ENCODE measurements around the gene HVCN1. TPM values are rescaled to one million over a fixed set of nuclear protein-coding genes. Genes with fewer than 3 reads are reported as not detected.

Gene HVCN1
- total and polyA plus RNA-seq, 10 donors: 46.9 to 114 (median 69.0) TPM

GRCh38 chr12:110721570-110721969, 32.7 kb upstream of the HVCN1 start:
- no peak for TF ChIP-seq POLR2AphosphoS5 (IDR thresholded peaks at IDR 0.05)
- TF ChIP-seq POLR2A (IDR thresholded peaks at IDR 0.05): no peak
- no peak for TF ChIP-seq CTCF (IDR thresholded peaks at IDR 0.05 in 8 of 11, conservative IDR thresholded peaks at IDR 0.05 in 3 of 11)
- no peak overlapping the region for H3K27ac ChIP-seq
- peaks cover 0 to 47% (median 10%) of the 10 kb centered on the region in 6 donors for H3K4me1 ChIP-seq
- no peaks in the 10 kb centered on the region for H3K27me3 ChIP-seq (replicated peaks in 1 of 7)
- intact Hi-C loops (cut with DNase I; ENCODE audit: low total_unique reads): no loop called here
- peaks cover 2 to 100% (median 85%) of the 10 kb centered on the region in 6 donors for H3K36me3 ChIP-seq
- H3K4me3 ChIP-seq: no peak overlapping the region
- DNase-seq: no peak
- no peaks in the 10 kb centered on the region for H3K9me3 ChIP-seq

- no peak for TF ChIP-seq POLR2AphosphoS5 (IDR thresholded peaks at IDR 0.05)
- no peak for TF ChIP-seq POLR2A (IDR thresholded peaks at IDR 0.05)
- no peak for TF ChIP-seq CTCF (IDR thresholded peaks at IDR 0.05 in 8 of 11, conservative IDR thresholded peaks at IDR 0.05 in 3 of 11)
- intact Hi-C loops (cut with DNase I; ENCODE audit: low total_unique reads): no loop called here
These were observed 31.6 kb upstream of the HVCN1 start for GRCh38 chr12:110720516-110720915.

GRCh38 chr12:110718222-110718908, 29.4 kb upstream of the HVCN1 start:
- intact Hi-C loops (cut with DNase I; ENCODE audit: low total_unique reads): no loop called here

More at GRCh38 chr12:110720516-110720915, 31.6 kb upstream of the HVCN1 start:
- H3K4me3 ChIP-seq: no peak overlapping the region
- H3K9me3 ChIP-seq: no peaks in the 10 kb centered on the region
- H3K4me1 ChIP-seq: peaks cover 0 to 37% (median 1%) of the 10 kb centered on the region in 6 donors
- H3K27ac ChIP-seq: no peak overlapping the region
- peaks cover 2 to 99% (median 78%) of the 10 kb centered on the region in 6 donors for H3K36me3 ChIP-seq
- H3K27me3 ChIP-seq (replicated peaks in 1 of 7): no peaks in the 10 kb centered on the region
- no peak for DNase-seq

More at GRCh38 chr12:110718222-110718908, 29.4 kb upstream of the HVCN1 start:
- WGBS, 5 donors: 77 to 85% (median 83%) methylated on average over 7 of the region's 7 CpGs
- TF ChIP-seq POLR2AphosphoS5 (IDR thresholded peaks at IDR 0.05) (peak in 1 of 3 donors; percentile 32), CTCF (IDR thresholded peaks at IDR 0.05 in 8 of 11, conservative IDR thresholded peaks at IDR 0.05 in 3 of 11) (no peak), POLR2A (IDR thresholded peaks at IDR 0.05) (no peak)
- H3K4me3 ChIP-seq: no peak overlapping the region
- H3K27me3 ChIP-seq (replicated peaks in 1 of 7): no peaks in the 10 kb centered on the region
- no peaks in the 10 kb centered on the region for H3K9me3 ChIP-seq
- peaks cover under 1 to 77% (median 57%) of the 10 kb centered on the region in 6 donors for H3K36me3 ChIP-seq
- H3K4me1 ChIP-seq: peaks cover 0 to 27% (median 0%) of the 10 kb centered on the region in 6 donors
- DNase-seq: no peak
- peak overlapping the region in 5 of 8 donors; percentile 24 to 68 (median 38) for H3K27ac ChIP-seq
